Activated CD4-positive, alpha-beta T cell treated with anti-CD3 and anti-CD28 coated beads for 4 hours (primary cell): Measurements from ENCODE around the gene CACNA1C.
"Not testable (repeated sequence)": the region's sequence is repeated elsewhere in the genome, so short reads cannot be mapped to it uniquely, and the experiment has no call there.

Source experiments
- DNase-seq, 2 donors: peaks; one replicate each; pipeline ENCODE4 v3.0.0-alpha.2; 2020

The CACNA1C gene

GRCh38 chr12:2466211-2466610 lies 413.4 kb downstream of the CACNA1C start:
- no peak for DNase-seq

GRCh38 chr12:2467447-2468195 lies 414.8 kb downstream of the CACNA1C start:
- DNase-seq: no peak

GRCh38 chr12:2475984-2476383 lies 423.2 kb downstream of the CACNA1C start:
- no peak for DNase-seq

GRCh38 chr12:2477009-2477766 lies 424.4 kb downstream of the CACNA1C start:
- DNase-seq: no peak

- no peak for DNase-seq
Measured at GRCh38 chr12:2479851-2480535, 427.2 kb downstream of the CACNA1C start.

- DNase-seq: no peak
Measured at GRCh38 chr12:2481346-2481745, 428.6 kb downstream of the CACNA1C start.

GRCh38 chr12:2481951-2482350 lies 429.2 kb downstream of the CACNA1C start:
- DNase-seq: no peak

- no peak for DNase-seq
Measured at GRCh38 chr12:2482938-2483660, 430.3 kb downstream of the CACNA1C start.

GRCh38 chr12:2483713-2484112 lies 430.9 kb downstream of the CACNA1C start:
- no peak for DNase-seq

GRCh38 chr12:2484141-2484776 lies 431.5 kb downstream of the CACNA1C start:
- DNase-seq: no peak

- no peak for DNase-seq
Measured at GRCh38 chr12:2485681-2486080, 432.9 kb downstream of the CACNA1C start.

GRCh38 chr12:2486796-2487195 lies 434.0 kb downstream of the CACNA1C start:
- no peak for DNase-seq

- DNase-seq: no peak
Measured at GRCh38 chr12:2487278-2487677, 434.5 kb downstream of the CACNA1C start.

- no peak for DNase-seq
Measured at GRCh38 chr12:2488131-2488530, 435.3 kb downstream of the CACNA1C start.

GRCh38 chr12:2488596-2488995 lies 435.8 kb downstream of the CACNA1C start:
- no peak for DNase-seq

GRCh38 chr12:2489275-2489674 lies 436.5 kb downstream of the CACNA1C start:
- DNase-seq: no peak

GRCh38 chr12:2490831-2491230 lies 438.0 kb downstream of the CACNA1C start:
- DNase-seq: no peak

GRCh38 chr12:2491349-2491748 lies 438.6 kb downstream of the CACNA1C start:
- DNase-seq: not testable (repeated sequence)

GRCh38 chr12:2492236-2492635 lies 439.4 kb downstream of the CACNA1C start:
- DNase-seq: no peak

- no peak for DNase-seq
Measured at GRCh38 chr12:2493086-2493485, 440.3 kb downstream of the CACNA1C start.

- no peak for DNase-seq
Measured at GRCh38 chr12:2494486-2495192, 441.9 kb downstream of the CACNA1C start.
